ENCODE data around the gene PITX2.

PITX2 gene

GRCh38 chr4:110623718-110624397 lies 981 bp upstream of the PITX2 start:
- DNase-seq (ENCODE audit: low read depth) = no peak
- no peak overlapping the region for H3K4me3 ChIP-seq (ENCODE audit: low read depth, low read length)
- TF ChIP-seq CTCF (IDR thresholded peaks at IDR 0.05; ENCODE audit: low read depth, low read length, missing control alignments) = no peak

GRCh38 chr4:110621839-110622751 lies 782 bp downstream of the PITX2 start:
- no peak overlapping the region for H3K4me3 ChIP-seq (ENCODE audit: low read depth, low read length)
- no peak for DNase-seq (ENCODE audit: low read depth)
- TF ChIP-seq CTCF (IDR thresholded peaks at IDR 0.05; ENCODE audit: low read depth, low read length, missing control alignments) = no peak

- no peak overlapping the region for H3K4me3 ChIP-seq (ENCODE audit: low read depth, low read length)
These were observed 1.5 kb downstream of the PITX2 start for GRCh38 chr4:110621328-110621812.

GRCh38 chr4:110620691-110621327 lies 2.1 kb downstream of the PITX2 start:
- TF ChIP-seq CTCF (IDR thresholded peaks at IDR 0.05; ENCODE audit: low read depth, low read length, missing control alignments) = no peak
- no peak overlapping the region for H3K4me3 ChIP-seq (ENCODE audit: low read depth, low read length)
- no peak for DNase-seq (ENCODE audit: low read depth)

More at GRCh38 chr4:110621328-110621812, 1.5 kb downstream of the PITX2 start:
- DNase-seq (ENCODE audit: low read depth) = no peak
- no peak for TF ChIP-seq CTCF (IDR thresholded peaks at IDR 0.05; ENCODE audit: low read depth, low read length, missing control alignments)

- no peak for DNase-seq (ENCODE audit: low read depth)
- no peak overlapping the region for H3K4me3 ChIP-seq (ENCODE audit: low read depth, low read length)
- TF ChIP-seq CTCF (IDR thresholded peaks at IDR 0.05; ENCODE audit: low read depth, low read length, missing control alignments) = no peak
These were observed 2.6 kb downstream of the PITX2 start for GRCh38 chr4:110620322-110620690.

GRCh38 chr4:110619463-110620247 lies 3.2 kb downstream of the PITX2 start:
- DNase-seq (ENCODE audit: low read depth) = no peak
- no peak overlapping the region for H3K4me3 ChIP-seq (ENCODE audit: low read depth, low read length)
- TF ChIP-seq CTCF (IDR thresholded peaks at IDR 0.05; ENCODE audit: low read depth, low read length, missing control alignments) = no peak

All from GM12864 (cell line).